ENCODE data around the gene FAM163B.

GRCh38 chr9:133590231-133590855 is 18.8 kb downstream of the FAM163B start:
- TF ChIP-seq YY1 (IDR thresholded peaks at IDR 0.05) (no peak), TAF1 (conservative IDR thresholded peaks at IDR 0.05) (no peak)

Data from liver (tissue), 2 donors.